ENCODE data around the gene RPH3AL.

Gene RPH3AL

DNA sequence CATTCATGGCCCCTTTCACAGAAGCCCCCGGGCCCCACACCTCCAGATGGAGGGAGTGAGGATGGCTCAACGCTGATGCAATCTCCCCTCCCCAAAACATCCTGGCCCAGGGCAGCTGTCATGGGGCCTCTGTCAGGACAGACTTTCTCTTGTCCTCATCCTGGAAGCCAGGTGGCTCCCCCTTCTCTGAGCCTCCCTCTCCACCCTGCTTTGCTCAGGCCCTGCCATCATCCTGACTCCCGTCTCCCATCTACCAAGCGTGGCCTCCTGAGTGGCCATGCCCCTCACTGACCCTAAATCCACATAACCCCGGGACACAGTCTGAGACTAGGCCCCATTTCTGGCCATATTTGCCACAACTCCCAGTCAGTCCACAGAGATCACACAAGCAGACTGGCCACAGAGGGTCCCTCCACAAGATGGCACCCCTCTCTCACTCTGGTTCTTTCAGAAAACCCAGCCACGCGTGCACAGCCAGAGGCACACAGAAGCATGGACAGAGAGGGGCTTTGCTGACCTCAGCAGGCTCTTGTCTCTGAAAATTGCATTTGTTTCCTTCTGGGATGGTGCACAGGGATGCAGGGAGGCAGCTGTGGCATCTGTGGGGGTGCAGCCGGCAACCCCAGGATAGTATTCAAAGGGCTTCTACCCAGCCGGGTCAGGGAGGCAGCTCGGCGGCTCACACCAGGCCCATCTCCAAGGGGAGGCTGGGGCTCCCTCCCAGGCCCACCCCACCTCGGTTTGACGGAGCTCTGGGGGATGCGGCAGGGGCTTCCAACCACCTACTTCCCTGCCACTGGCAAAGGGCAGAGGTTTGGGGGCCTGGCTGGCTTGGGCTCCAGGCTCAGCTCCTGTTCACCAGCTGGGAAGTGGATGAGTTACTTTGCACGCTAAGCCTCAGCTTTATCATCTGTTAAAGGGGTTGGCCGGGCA, 188.0 kb downstream of the RPH3AL start:
- DNase-seq (ENCODE audit: low spot score) = peak; percentile 73
- peak; percentile 15 for TF ChIP-seq CTCF (IDR thresholded peaks at IDR 0.05; ENCODE audit: extremely low read depth, missing control alignments)

- no peak for TF ChIP-seq CTCF (IDR thresholded peaks at IDR 0.05; ENCODE audit: extremely low read depth, missing control alignments)
- DNase-seq (ENCODE audit: low spot score) = no peak
Measured at GRCh38 chr17:163514-164098, 189.0 kb downstream of the RPH3AL start.

DNA sequence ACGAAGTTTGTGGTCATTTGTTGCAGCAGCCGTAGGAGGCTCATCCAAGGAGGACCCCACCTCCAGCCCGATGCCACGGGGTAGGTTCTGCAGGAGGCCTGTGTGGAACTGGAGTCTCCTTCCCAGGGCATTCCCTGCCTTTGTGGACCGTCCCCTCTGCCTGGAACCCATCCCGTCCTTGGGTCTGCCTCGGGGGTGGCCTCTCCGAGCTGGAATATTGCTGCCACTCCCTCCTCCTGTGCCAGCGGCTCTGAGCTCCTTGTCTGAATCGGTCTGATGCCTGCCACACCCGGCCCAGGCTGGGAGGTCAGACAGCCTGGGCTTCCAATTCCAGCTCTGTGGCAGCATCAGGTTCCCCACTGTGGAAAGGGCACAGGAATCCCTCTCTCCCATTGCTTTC, 189.9 kb downstream of the RPH3AL start:
- TF ChIP-seq CTCF (IDR thresholded peaks at IDR 0.05; ENCODE audit: extremely low read depth, missing control alignments) = no peak
- no peak for DNase-seq (ENCODE audit: low spot score)

Measured in GM20000 (cell line).